HepG2 (cell line): Measurements from ENCODE around the gene MEF2B. TPM values are rescaled to one million over a fixed set of nuclear protein-coding genes. Genes with fewer than 3 reads are reported as not detected.

ENCODE experiments used
- BRCA1 ChIP-seq: sonication (generic); formaldehyde crosslinking; IDR thresholded peaks from 2 replicates; pipeline ENCODE4 v1.4.0; 2020; ENCODE audit warnings: missing genetic modification reagents
- EED ChIP-seq: sonication (generic); formaldehyde crosslinking; IDR thresholded peaks from 2 replicates; pipeline ENCODE4 v1.5.0; 2020; ENCODE audit warnings: mild to moderate bottlenecking, missing genetic modification reagents
- SIX4 ChIP-seq: sonication (generic); formaldehyde crosslinking; IDR thresholded peaks from 2 replicates; pipeline ENCODE4 v1.4.0; 2020; ENCODE audit warnings: missing genetic modification reagents
- SMAD1 ChIP-seq: sonication (generic); formaldehyde crosslinking; IDR thresholded peaks from 2 replicates; pipeline ENCODE4 v1.4.0; 2020; ENCODE audit warnings: missing genetic modification reagents, low read depth, mild to moderate bottlenecking, borderline replicate concordance
- ZBTB38 ChIP-seq: sonication (generic); formaldehyde crosslinking; IDR thresholded peaks from 2 replicates; pipeline ENCODE4 v1.5.1; 2020; ENCODE audit warnings: mild to moderate bottlenecking, missing genetic modification reagents
- ZNF331 ChIP-seq: sonication (generic); formaldehyde crosslinking; IDR thresholded peaks from 2 replicates; pipeline ENCODE4 v1.4.0; 2020; ENCODE audit warnings: missing genetic modification reagents
- ZNF484 ChIP-seq: sonication (generic); formaldehyde crosslinking; IDR thresholded peaks from 2 replicates; pipeline ENCODE4 v1.5.1; 2020; ENCODE audit warnings: mild to moderate bottlenecking, low read depth, missing genetic modification reagents, borderline replicate concordance
- ZNF550 ChIP-seq: sonication (generic); formaldehyde crosslinking; IDR thresholded peaks from 2 replicates; pipeline ENCODE4 v1.4.0; 2020; ENCODE audit warnings: mild to moderate bottlenecking, missing genetic modification reagents, borderline replicate concordance
- polyA plus RNA-seq, 8 experiments: library from polyadenylated mRNA; depleted of rRNA in 3 of 8; stranded (reverse) in 7 of 8; unstranded in 1 of 8; fragments of >200 nt; fragmentation: Illumina TruSeq in 4 of 8; extraction: Trizol in 4 of 8; gene quantifications; 2 replicates each; pipeline versions ENCODE4 v1.2.1 to v1.2.3, GENCODE V29; 2011 to 2016; ENCODE audit warnings: low read depth in 4 of 8, missing spikeins in 1 of 8, mixed read lengths in 1 of 8; ENCODE audit not compliant: insufficient read depth in 1 of 8
- total RNA-seq, 5 experiments: library from RNA; depleted of rRNA; stranded (reverse); fragments of >200 nt; fragmentation: Illumina TruSeq; extraction: Trizol; gene quantifications; 2 replicates each; pipeline ENCODE4 v1.2.3, GENCODE V29; 2016; ENCODE audit warnings: low read depth in 1 of 5
- TF ChIP-seq, protein P1 (sequence below): sonication (generic); formaldehyde crosslinking; IDR thresholded peaks from 2 replicates; pipeline ENCODE4 v1.5.0; 2020; ENCODE audit warnings: mild to moderate bottlenecking, missing genetic modification reagents, borderline replicate concordance
- TF ChIP-seq, protein P2 (sequence below): sonication (generic); formaldehyde crosslinking; IDR thresholded peaks from 2 replicates; pipeline ENCODE4 v1.4.0; 2020; ENCODE audit warnings: mild to moderate bottlenecking, missing genetic modification reagents
- TF ChIP-seq, protein P3 (sequence below): sonication (generic); formaldehyde crosslinking; IDR thresholded peaks from 2 replicates; pipeline ENCODE4 v1.9.0; 2021; ENCODE audit warnings: mild to moderate bottlenecking, missing genetic modification reagents

Gene MEF2B
- total and polyA plus RNA-seq, 2 of the 13 experiments (the other 11 are each of a cell fraction or from before 2014, with no cell fraction given) = 1.2 to 1.7 TPM

DNA sequence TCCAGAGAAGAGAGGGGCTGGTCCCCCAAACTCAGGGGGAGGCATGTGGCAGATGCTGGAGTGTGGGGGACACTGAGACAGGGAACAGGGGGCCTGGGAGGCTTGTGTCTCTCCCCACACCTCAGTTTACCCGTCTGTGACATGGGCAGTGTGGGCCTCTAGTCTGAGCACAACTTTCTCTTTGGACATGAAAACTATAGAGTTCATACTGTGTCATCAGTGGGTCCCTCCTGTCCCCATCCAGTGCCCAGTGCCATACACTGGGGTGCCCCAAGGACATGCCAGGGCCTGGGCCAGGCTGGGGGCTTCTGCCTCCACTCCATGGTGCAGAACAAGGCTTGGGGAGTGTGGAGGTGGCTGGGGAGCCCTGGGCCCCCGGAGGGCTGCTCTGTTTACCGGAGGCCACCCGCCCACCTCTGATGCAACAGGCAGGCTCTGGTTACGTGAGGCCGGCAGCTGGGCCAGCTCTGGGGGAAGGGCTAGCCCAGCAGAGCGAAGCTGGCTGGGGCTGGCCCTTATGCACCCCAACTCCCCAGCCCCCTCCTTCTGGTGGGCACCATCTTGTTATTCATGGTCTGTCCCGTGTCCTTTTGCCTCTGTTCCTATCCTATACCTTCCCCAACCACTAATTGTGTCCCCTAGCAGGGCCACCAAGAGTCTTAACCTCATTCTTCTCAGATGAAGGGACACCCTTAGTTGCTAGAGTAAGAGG is 1.9 kb upstream of the MEF2B start (continued):
- TF ChIP-seq, protein P1, sequence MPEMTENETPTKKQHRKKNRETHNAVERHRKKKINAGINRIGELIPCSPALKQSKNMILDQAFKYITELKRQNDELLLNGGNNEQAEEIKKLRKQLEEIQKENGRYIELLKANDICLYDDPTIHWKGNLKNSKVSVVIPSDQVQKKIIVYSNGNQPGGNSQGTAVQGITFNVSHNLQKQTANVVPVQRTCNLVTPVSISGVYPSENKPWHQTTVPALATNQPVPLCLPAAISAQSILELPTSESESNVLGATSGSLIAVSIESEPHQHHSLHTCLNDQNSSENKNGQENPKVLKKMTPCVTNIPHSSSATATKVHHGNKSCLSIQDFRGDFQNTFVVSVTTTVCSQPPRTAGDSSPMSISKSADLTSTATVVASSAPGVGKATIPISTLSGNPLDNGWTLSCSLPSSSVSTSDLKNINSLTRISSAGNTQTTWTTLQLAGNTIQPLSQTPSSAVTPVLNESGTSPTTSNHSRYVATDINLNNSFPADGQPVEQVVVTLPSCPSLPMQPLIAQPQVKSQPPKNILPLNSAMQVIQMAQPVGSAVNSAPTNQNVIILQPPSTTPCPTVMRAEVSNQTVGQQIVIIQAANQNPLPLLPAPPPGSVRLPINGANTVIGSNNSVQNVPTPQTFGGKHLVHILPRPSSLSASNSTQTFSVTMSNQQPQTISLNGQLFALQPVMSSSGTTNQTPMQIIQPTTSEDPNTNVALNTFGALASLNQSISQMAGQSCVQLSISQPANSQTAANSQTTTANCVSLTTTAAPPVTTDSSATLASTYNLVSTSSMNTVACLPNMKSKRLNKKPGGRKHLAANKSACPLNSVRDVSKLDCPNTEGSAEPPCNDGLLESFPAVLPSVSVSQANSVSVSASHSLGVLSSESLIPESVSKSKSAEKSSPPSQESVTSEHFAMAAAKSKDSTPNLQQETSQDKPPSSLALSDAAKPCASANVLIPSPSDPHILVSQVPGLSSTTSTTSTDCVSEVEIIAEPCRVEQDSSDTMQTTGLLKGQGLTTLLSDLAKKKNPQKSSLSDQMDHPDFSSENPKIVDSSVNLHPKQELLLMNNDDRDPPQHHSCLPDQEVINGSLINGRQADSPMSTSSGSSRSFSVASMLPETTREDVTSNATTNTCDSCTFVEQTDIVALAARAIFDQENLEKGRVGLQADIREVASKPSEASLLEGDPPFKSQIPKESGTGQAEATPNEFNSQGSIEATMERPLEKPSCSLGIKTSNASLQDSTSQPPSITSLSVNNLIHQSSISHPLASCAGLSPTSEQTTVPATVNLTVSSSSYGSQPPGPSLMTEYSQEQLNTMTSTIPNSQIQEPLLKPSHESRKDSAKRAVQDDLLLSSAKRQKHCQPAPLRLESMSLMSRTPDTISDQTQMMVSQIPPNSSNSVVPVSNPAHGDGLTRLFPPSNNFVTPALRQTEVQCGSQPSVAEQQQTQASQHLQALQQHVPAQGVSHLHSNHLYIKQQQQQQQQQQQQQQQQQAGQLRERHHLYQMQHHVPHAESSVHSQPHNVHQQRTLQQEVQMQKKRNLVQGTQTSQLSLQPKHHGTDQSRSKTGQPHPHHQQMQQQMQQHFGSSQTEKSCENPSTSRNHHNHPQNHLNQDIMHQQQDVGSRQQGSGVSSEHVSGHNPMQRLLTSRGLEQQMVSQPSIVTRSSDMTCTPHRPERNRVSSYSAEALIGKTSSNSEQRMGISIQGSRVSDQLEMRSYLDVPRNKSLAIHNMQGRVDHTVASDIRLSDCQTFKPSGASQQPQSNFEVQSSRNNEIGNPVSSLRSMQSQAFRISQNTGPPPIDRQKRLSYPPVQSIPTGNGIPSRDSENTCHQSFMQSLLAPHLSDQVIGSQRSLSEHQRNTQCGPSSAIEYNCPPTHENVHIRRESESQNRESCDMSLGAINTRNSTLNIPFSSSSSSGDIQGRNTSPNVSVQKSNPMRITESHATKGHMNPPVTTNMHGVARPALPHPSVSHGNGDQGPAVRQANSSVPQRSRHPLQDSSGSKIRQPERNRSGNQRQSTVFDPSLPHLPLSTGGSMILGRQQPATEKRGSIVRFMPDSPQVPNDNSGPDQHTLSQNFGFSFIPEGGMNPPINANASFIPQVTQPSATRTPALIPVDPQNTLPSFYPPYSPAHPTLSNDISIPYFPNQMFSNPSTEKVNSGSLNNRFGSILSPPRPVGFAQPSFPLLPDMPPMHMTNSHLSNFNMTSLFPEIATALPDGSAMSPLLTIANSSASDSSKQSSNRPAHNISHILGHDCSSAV = no peak
- TF ChIP-seq, protein P2, sequence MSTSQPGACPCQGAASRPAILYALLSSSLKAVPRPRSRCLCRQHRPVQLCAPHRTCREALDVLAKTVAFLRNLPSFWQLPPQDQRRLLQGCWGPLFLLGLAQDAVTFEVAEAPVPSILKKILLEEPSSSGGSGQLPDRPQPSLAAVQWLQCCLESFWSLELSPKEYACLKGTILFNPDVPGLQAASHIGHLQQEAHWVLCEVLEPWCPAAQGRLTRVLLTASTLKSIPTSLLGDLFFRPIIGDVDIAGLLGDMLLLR (CRISPR knock-in tag) = no peak
- TF ChIP-seq ZNF484 = no peak
- TF ChIP-seq SMAD1 = no peak
- TF ChIP-seq BRCA1 (CRISPR knock-in tag) = no peak
- TF ChIP-seq ZBTB38 (CRISPR knock-in tag) = 0 out of 2 replicates have a peak, but pooled peaks have one; percentile 30
- peak; percentile 97 for TF ChIP-seq SIX4 (CRISPR knock-in tag)
- TF ChIP-seq, protein P3, sequence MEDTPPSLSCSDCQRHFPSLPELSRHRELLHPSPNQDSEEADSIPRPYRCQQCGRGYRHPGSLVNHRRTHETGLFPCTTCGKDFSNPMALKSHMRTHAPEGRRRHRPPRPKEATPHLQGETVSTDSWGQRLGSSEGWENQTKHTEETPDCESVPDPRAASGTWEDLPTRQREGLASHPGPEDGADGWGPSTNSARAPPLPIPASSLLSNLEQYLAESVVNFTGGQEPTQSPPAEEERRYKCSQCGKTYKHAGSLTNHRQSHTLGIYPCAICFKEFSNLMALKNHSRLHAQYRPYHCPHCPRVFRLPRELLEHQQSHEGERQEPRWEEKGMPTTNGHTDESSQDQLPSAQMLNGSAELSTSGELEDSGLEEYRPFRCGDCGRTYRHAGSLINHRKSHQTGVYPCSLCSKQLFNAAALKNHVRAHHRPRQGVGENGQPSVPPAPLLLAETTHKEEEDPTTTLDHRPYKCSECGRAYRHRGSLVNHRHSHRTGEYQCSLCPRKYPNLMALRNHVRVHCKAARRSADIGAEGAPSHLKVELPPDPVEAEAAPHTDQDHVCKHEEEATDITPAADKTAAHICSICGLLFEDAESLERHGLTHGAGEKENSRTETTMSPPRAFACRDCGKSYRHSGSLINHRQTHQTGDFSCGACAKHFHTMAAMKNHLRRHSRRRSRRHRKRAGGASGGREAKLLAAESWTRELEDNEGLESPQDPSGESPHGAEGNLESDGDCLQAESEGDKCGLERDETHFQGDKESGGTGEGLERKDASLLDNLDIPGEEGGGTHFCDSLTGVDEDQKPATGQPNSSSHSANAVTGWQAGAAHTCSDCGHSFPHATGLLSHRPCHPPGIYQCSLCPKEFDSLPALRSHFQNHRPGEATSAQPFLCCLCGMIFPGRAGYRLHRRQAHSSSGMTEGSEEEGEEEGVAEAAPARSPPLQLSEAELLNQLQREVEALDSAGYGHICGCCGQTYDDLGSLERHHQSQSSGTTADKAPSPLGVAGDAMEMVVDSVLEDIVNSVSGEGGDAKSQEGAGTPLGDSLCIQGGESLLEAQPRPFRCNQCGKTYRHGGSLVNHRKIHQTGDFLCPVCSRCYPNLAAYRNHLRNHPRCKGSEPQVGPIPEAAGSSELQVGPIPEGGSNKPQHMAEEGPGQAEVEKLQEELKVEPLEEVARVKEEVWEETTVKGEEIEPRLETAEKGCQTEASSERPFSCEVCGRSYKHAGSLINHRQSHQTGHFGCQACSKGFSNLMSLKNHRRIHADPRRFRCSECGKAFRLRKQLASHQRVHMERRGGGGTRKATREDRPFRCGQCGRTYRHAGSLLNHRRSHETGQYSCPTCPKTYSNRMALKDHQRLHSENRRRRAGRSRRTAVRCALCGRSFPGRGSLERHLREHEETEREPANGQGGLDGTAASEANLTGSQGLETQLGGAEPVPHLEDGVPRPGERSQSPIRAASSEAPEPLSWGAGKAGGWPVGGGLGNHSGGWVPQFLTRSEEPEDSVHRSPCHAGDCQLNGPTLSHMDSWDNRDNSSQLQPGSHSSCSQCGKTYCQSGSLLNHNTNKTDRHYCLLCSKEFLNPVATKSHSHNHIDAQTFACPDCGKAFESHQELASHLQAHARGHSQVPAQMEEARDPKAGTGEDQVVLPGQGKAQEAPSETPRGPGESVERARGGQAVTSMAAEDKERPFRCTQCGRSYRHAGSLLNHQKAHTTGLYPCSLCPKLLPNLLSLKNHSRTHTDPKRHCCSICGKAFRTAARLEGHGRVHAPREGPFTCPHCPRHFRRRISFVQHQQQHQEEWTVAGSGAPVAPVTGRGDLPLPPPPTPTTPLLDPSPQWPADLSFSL (CRISPR knock-in tag) = 0 out of 2 replicates have a peak, but pooled peaks have one; percentile 6
- no peak for TF ChIP-seq EED (CRISPR knock-in tag)
- TF ChIP-seq ZNF550 (CRISPR knock-in tag) = 0 out of 2 replicates have a peak, but pooled peaks have one; percentile 78
- TF ChIP-seq ZNF331 (CRISPR knock-in tag) = peak; percentile 25; the same call in 1 of the 2 replicates
